ENCODE results near the gene FKBP1A.

DNA sequence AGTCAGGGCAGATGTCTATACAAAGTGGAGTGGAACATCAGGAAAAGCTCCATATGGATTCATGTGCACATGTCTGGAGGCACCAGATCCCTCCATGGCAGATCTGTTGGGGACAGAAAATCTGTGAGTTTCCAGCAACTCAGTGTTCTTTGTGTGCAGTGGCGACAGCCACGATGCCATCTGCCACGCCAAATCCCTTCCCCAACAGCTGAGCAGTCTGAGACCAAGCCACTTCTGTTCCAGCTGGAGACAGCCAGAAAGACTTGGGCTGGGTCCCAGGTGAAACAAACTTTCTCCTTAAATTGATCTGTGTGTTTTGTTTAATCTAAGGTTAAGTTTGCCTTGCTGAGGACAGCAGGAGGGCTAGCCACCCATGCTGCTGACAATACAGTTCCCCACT lies 22.9 kb downstream of the FKBP1A start:
- TF ChIP-seq POLR2A (IDR thresholded peaks at IDR 0.05), result no peak
- TF ChIP-seq CTCF (IDR thresholded peaks at IDR 0.05), result no peak

All from adrenal gland (tissue), 5 donors.